Glomerular endothelial cell (primary cell): ENCODE measurements around the gene SLC35B2. TPM values are rescaled to one million over a fixed set of nuclear protein-coding genes. Genes with fewer than 3 reads are reported as not detected.

ENCODE experiments used
- DNase-seq: peaks from one replicate; pipeline ENCODE4 v3.0.0-alpha.2; 2011; ENCODE audit warnings: low read depth, low spot score; ENCODE audit errors: extremely low read depth
- total RNA-seq: library from RNA; depleted of rRNA; stranded (reverse); fragments of >200 nt; gene quantifications from 2 replicates; pipeline ENCODE4 v1.2.3, GENCODE V29; 2015

The SLC35B2 gene
- total RNA-seq, 1 donor from 2014 or later = 56.6 TPM

DNA sequence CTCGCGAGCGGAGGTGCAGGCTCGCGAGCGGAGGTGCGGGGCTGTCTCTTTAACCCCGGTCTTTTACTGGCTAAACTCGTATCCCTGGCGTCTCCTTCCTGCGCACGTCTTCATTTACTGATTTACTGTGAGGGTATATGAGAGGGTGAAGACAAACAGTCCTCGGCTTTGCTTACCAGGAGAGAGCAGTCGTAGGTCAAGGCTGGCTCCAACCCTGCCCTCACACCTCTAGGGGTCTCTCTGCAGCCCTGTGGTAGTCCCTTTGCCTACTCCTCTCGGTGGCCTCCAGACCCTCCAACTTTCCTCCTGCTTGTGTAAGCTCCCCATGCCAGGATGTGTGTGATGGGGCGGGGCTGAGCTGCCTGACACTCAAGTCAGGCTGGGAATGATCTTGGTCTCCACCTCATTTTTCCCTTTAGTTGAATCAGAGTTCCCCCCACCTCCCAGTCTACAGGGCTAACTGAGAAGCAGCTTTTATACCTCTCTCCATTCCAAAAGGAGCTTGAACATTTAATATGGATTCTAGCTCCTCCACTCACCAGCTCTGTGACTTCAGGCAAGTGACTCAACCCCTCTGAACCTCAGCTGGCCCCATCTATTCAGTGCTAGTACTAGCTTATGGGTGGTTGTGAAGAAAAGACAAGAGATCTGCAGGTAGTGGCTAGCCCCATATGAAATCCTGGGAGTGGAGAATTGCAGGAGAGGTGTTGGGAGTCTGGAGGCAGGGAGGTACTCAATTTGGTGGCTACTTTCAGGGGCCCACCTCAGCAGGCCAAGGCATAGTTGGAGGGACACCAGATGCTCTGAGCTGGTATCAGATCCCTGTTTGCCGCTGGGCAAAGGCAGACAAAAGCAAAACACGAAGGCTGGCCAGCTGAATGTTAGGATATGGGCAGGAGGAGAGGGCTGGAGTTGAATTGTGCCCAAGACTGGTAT is 33.0 kb downstream of the SLC35B2 start:
- DNase-seq = no peak

DNA sequence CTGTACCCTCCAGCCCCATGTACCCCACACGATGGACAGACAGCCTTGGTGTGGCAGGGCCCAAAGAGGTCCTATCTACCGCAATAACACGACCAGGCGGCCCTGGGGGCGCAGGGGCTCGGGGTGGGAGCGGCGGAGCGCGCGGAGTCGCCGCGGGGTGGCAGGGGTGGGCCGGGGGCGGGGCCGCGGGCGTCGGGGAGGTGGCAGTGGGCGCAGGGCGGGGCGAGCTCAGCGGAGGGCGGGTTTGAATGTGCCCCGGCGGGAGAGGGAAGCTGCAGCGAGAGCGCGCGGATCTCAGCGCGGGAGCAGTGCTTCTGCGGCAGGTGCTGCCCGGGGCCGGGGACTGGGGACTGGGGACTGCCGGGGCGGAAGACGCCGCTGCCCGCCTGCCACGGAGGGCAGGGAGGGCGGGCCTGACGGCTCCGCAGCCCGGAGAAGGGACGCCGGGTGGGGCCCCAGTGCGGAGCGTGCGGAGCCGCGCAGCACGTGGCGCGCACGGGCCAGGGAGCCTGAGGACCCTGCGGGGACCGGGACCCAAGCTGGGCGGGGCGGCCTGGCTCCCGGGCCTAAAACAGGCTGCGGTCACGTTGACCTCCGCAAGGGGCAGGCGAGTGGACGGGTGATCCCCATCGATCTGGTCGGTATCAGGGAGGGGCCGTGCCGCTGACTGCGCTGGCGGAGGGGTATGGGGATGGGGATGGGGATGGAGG is 33.9 kb downstream of the SLC35B2 start, which contains the start of gene SLC29A1:
TSS of gene SLC29A1 (plus strand) at position 277 of the 710 bp plus-strand sequence. CDS start 3,719 bp downstream, outside the sequence.
- no peak for DNase-seq

GRCh38 chr6:44222486-44223318 is 34.6 kb downstream of the SLC35B2 start:
- no peak for DNase-seq

DNA sequence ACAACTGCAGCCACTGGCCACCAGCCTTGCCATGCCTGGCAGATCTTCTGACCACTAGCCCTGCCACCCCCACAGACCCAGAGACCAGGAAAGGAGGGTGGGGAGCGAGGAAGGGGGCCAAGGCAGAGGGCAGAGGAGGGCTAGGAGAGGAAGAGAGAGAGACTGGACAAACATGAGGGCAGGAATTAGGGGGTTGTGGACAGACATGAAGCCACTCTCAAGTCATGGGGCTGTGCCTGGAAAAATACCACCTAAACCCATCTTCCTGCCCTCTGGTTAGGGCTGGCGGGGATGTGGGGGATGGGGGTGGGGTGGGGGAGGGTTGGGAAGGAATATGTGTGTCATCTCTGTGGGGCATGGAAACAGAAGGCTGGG is 35.4 kb downstream of the SLC35B2 start:
- DNase-seq = no peak

- DNase-seq = peak; percentile 54
These were observed 35.9 kb downstream of the SLC35B2 start for GRCh38 chr6:44221291-44221960.

- no peak for DNase-seq
These were observed 36.4 kb downstream of the SLC35B2 start for GRCh38 chr6:44220913-44221290.

DNA sequence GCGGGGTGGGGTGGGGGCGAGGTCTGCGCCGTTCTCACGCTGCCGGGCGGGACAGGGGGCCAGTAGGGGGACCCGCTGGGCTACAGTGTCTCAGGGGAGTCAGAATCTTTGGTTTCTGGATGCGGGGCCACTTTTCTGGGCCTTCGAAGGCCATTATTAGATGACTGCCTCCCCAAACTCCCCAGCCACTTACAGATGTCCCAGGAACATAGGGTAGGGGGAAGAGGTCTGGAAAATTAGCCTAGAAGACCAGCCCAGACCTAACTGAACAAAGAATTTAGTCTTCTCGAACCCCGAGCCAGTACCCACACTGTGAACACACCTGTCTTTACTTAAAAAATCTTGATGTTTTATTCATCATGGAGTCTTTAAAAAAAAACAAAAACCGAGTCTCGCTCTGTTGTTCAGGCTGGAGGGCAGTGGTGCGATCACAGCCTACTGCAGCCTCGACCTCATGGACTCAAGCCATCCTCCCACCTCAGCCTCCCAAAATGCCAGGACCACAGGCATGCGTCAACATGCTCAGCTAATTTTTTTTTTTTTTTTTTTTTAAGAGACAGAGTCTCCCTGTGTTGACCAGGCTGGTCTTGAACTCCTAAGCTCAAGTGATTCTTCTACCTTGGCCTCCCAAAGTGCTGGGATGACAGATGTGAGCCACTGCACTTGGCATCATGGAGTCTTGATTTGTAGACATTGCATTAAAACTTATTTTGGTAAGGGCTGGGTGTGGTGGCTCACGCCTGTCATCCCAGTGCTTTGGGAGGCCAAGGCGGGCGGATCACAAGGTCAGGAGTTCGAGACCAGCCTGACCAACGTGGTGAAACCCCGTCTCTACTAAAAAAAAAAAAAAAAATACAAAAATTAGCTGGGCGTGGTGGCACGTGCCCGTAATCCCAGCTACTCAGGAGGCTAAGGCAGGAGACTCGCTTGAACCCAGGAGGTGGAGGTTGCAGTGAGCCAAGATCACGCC is 37.2 kb downstream of the SLC35B2 start:
- no peak for DNase-seq

- no peak for DNase-seq
These were observed 38.1 kb downstream of the SLC35B2 start for GRCh38 chr6:44219053-44219814.

DNA sequence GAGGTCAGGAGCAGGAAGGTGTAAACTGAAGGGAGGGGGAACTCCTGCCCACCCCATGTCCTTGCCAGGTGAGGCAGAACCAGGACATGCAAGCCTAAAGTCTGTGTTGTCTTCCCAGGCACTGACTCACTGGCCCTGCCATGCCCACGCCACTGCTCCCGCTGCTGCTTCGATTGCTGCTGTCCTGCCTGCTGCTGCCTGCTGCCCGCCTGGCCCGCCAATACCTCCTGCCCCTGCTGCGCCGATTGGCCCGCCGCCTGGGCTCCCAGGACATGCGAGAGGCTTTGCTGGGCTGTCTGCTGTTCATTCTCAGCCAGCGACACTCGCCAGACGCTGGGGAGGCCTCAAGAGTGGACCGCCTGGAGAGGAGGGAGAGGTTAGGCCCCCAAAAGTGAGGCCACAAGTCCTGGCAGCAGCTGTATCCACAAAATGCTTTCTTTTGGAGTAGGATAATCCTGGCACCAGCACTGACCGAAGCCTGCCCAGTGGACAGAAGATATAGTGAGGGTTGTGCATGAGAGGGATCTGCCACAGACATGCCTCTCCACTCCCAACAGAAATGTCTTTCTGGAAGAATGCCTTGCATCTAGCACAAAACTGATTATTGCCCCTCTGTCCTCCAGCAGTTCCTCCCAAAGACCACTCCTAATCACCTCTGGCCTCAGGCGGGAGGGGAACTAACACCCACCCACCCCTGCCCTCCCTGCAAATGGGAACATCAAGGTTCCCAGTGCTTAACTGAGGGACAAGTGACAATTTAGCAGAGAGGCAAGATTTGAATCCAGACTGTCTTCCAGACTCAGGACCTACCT is 39.8 kb downstream of the SLC35B2 start:
- no peak for DNase-seq

GRCh38 chr6:44216677-44217331 is 40.5 kb downstream of the SLC35B2 start, which contains the start of gene MYMX:
Gene MYMX (plus strand): TSS chr6:44216926. CDS start chr6:44217472, 546 bp downstream.
- DNase-seq = no peak

DNA sequence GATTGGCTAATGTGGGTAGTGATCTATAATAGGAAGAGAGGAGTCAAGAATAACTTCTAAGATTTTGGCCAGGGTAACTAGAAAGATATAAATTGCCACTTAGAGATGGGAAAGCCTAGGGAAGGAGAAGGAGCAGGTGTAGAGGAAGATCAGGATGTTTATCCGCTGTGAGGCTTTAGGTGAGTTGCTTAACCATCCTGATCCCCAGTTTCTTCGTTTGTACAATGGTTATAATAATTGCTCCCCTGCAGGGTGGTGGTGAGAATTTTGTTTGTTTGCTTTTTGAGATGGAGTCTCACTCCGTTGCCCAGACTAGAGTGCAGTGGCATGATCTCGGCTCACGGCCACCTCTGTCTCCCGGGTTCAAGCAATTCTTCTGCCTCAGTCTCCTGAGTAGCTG is 43.0 kb downstream of the SLC35B2 start:
- no peak for DNase-seq

GRCh38 chr6:44211284-44211683 is 46.0 kb downstream of the SLC35B2 start:
- no peak for DNase-seq

- DNase-seq = no peak
These were observed 49.4 kb downstream of the SLC35B2 start for GRCh38 chr6:44207966-44208365.
